C4-2B (cell line): Measurements from ENCODE around the gene CA5A.
A peak's percentile ranks its signal among the peaks of the same experiment; 100 is the strongest.

ENCODE experiments used
- H3K27ac ChIP-seq: fragments of 450-650 bp; 2 replicates; pipeline ENCODE4 v1.5.1; 2017
- ZFX ChIP-seq: fragments of 450-650 bp; IDR thresholded peaks from 2 replicates; pipeline ENCODE4 v1.6.1; 2017
- TF ChIP-seq, protein P1 (sequence below): fragments of 450-650 bp; conservative IDR thresholded peaks from 2 replicates; pipeline ENCODE4 v1.5.1; 2017; ENCODE audit warnings: mild to moderate bottlenecking

CA5A gene

DNA sequence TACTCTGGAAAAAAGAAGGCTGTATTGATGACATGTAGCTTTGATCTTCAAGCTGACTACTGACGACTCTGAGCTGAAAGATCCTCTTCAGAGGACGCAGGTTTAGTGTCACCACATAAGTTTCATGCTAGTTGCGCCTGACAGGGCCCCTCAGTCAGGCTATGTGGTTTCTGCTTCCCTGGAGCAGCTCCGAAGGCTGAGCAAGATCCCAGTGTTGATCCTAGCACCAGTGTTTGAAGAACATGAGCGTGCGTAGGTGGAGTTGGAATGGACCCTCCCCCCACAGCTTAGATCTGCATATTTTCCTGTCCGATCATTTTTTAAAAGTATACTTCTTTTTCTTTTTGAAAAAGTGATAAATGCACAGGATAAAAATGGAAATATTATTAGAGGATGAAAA is 32.2 kb upstream of the CA5A start:
- TF ChIP-seq, protein P1, sequence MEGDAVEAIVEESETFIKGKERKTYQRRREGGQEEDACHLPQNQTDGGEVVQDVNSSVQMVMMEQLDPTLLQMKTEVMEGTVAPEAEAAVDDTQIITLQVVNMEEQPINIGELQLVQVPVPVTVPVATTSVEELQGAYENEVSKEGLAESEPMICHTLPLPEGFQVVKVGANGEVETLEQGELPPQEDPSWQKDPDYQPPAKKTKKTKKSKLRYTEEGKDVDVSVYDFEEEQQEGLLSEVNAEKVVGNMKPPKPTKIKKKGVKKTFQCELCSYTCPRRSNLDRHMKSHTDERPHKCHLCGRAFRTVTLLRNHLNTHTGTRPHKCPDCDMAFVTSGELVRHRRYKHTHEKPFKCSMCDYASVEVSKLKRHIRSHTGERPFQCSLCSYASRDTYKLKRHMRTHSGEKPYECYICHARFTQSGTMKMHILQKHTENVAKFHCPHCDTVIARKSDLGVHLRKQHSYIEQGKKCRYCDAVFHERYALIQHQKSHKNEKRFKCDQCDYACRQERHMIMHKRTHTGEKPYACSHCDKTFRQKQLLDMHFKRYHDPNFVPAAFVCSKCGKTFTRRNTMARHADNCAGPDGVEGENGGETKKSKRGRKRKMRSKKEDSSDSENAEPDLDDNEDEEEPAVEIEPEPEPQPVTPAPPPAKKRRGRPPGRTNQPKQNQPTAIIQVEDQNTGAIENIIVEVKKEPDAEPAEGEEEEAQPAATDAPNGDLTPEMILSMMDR: no peak
- no peak for TF ChIP-seq ZFX
- H3K27ac ChIP-seq: no peak overlapping the region

DNA sequence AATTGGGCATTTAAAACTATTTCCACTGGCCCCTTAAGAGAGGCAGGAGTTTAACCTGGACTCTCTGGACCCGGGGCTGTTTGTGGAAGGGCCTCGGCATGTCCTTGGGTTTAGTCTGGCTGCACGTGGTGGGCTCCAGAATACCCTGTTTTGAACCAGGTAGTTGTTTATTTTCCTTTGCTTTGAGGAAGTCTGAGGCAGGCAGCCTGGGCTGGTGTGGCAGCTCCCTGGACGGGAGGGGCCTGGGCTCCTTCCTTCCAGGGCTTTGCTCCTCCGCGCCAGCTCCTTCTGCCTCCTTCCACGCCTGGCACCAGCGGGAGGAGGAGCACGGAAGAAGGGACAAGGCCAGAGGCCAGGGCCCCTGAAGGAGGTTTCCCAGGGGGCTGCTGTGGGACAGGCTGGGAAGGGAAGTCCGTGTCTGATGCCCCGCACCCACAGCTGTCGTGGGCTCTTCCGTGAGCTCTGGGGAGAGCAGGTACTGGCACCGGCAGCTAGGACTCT is 30.4 kb upstream of the CA5A start:
- TF ChIP-seq, protein P1: no peak
- no peak for TF ChIP-seq ZFX
- peak overlapping the region; percentile 26 for H3K27ac ChIP-seq

DNA sequence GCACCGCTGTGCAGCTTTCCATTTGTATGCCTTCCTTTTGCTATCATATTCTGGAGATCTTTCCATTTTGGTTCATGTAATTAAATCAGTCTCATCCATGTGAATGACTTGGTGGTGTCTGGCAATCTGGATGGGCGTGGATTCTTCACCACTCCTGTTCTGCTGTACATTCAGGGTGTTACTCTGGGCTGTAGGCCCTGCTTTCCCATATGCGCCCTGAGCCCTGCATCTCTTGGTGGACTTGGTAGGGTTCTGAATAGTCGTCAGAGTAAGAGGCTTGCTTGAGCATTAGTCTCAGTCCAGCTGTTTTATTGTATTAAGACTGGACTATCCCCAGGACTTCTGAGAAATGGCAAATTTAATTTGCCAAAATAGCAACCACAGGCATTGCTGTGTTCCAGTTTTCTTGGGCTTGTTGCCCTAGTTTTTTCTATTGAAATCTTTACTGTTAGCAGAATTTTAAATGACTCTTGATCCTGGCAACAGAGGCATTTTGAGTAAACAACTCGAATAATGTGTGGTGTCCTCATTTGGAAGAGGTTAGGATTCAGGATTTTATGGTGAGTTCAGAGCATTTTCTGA is 29.8 kb upstream of the CA5A start:
- peak overlapping the region; percentile 26 for H3K27ac ChIP-seq
- no peak for TF ChIP-seq ZFX
- TF ChIP-seq, protein P1: no peak

DNA sequence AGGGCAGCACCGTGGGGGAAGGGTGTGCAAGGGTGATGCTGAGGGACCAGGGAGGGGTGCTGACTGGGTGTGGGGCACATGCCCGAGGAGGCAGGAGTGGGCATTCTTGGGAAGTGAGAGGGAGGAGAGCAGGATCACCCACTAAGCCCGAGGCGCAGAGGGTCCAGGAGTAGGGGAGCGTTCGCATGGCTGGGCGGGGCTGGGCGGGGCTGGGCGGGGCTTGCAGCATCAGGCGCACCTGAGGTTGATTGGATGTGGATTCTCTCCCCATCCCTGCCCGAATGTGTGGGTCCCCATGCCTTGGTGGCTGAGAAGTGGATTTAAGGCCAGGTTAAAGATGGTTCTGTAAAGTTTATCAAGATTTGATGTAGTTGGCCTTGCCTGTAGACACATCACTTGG is 29.1 kb upstream of the CA5A start:
- TF ChIP-seq ZFX: no peak
- TF ChIP-seq, protein P1: no peak

DNA sequence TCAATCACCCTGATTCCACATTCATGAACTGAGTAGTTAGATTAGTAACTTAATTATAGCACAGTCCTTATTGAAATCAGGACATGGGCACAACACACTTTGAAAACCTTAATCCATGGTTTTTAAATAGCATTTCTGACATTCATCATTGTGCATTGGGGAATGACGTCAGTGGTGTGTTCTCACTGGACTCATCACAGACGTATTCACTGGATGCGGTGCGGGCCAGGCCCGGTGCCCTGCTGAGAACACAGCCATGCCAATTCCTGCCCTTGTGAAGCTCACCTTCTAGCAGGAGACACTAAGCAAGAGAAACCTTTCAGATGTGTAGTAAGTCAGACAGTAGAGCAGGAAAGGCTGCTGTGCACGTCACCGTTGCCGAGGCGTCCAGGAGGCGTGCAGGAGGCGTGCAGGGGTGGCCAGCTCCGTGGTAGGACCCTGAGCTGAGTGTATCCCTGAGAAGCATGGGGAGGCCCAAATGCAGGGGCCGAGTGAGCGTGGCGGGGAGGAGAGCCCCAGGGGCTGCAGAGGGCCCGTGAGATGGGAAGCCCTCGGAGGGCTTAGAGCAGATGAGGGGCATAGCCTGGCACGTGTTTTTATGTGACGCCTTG is 27.8 kb upstream of the CA5A start:
- no peak for TF ChIP-seq ZFX
- TF ChIP-seq, protein P1: no peak
- no peak overlapping the region for H3K27ac ChIP-seq

More for the DNA sequence above, 29.1 kb upstream of the CA5A start:
- no peak overlapping the region; the same call in 1 of the 2 replicates for H3K27ac ChIP-seq

DNA sequence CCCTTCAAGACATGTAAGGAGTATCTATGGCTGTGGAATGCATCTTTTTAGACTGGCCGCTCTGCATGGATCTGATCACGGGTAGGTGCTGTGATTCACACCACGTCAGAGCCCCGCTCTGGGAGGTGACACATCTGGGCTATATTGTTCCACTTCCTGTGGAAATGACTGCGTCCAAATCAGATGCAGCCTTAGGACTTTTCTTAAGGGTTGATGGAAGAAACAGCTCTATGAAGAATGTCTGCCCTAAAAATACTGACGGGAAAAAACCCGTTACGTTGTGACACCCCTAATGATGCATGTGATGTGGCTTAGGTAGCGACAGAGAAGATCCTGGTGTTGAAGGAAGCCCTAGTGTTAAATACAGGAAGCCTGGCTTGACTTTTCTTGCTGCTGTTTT is 27.1 kb upstream of the CA5A start:
- TF ChIP-seq, protein P1: no peak
- no peak for TF ChIP-seq ZFX
- H3K27ac ChIP-seq: no peak overlapping the region

DNA sequence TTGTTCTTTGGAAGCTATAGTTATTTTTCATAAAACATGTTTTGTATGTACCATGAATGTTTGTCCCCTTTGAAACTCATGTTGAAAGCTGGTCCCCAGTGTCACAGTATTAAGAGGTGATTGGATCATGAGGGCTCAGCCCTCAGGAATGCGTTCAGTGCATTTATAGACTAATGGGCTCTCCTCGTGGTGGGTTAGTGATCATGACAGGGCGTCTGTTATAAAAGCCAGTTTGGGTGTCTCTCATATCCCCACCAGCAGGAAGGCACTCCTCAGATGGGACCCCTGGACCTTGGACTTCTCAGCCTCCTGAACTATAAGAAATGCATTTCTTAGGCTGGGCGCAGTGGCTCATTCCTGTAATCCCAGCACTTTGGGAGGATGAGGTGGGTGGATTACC is 25.3 kb upstream of the CA5A start:
- TF ChIP-seq ZFX: no peak
- TF ChIP-seq, protein P1: no peak
- no peak overlapping the region for H3K27ac ChIP-seq
